NCI-H82 treated with DMSO at 0.1 percent for 48 hours (cell line): Measurements from ENCODE around the gene WNT4.
"Not testable (repeated sequence)": the region's sequence is repeated elsewhere in the genome, so short reads cannot be mapped to it uniquely, and the experiment has no call there.

ENCODE experiments used
- DNase-seq: peaks from one replicate; lab custom pipeline; 2025; ENCODE audit not compliant: unreplicated experiment; lab: John Stamatoyannopoulos, UW

WNT4 gene

DNA sequence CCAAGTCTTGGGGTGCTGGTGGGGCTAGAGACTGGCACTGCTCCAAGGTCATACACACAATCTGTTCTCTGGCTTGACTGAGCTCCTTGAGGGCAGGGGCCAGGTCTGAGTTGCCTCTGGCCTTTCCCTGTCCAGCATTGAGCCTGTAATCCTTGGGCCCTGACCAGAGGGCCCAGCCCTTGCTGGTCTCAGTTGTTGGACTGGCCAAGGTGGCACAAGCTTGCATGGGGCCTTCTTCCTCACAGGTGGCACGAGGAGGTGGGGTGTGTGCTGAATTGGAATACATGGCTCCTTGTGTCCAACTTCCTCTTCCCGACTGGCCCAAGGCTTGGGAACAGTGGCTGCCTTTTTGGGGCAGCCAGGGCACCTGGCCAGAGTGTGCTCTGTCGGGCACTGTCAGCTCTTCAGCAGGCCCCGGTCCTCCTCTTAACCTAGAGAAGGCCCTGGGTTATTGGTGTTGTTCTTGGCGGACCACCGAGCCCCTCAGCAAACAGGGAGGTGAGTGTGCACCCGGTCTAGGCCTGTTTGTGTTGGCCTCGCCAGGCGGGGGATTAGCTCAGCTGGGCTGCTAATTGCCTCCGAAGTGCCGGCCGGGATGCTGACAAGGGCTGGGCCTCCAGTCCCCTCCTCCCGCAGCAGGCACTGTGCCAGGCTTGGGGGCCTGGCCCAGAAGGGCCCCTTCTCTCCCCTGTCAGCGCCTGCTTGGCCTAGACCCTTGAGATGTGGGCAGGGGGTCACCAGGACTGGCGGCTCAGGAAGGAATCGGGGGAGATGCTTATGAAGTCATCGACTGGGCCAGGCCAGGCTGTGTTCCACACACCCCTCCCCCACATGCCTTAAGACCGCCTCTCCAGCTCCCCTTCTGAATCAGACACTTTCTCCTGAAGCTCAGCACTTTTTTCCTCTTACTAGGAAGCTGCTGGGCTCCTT lies 28.5 kb downstream of the WNT4 start:
- DNase-seq: peak; percentile 9

DNA sequence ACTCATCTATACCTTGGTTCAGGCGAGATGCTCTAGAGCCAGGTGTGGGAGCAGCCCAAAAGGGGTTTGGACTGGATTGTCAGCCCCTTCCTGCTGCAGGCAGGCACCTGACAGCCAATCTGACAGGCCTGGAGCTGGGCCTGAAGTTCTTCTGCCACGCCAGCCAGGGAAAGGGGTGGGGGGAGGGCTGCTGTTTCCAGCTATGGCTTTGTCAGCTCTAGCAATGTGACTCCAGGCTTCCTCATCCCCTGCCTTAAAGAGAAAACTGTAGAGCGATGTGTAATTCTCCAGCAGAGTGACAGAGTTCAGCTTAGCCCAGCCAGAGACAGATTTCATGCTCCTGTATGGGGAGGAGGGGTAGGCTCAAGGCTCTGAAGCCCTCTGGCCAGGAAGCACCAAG lies 30.3 kb downstream of the WNT4 start:
- no peak for DNase-seq

DNA sequence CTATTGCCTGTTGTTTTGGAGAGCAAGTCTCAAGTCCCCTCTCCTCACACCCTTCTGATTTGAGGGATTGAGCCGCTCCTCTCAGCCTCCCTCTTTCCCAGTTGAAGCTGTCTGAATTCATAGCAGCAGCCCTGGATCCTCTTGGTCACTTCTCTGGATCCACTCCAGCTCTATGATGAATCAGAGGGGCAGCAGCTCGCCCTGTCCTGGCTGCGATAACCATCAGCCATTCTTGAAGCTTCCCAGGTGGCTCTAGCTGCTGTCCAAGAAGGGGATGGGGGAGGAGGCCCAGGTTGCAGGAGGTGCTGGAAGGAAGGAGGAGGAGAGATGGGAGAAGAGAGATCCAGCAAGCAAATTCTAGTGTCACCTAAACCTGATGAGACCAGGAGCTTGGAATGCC lies 31.3 kb downstream of the WNT4 start:
- DNase-seq: no peak

DNA sequence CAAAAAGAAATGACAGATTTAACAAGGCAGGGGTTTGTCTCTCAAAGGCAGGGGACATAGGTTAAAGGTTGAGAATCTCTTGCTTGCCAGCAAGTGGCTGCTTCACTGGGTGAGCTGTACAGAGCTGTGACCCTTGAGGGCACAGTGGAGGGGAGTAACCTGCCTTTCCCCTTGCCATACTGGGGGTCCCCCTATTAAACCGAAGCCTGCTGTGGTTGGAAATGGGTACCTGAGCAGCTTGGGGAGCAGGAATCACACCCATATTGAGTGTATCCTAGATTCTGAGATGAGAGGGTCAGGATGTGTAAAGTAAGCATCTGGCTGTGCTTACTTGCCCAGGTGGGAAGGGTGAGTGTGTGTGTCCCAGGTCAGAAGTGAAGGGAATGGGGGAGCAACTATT lies 31.8 kb downstream of the WNT4 start:
- no peak for DNase-seq

DNA sequence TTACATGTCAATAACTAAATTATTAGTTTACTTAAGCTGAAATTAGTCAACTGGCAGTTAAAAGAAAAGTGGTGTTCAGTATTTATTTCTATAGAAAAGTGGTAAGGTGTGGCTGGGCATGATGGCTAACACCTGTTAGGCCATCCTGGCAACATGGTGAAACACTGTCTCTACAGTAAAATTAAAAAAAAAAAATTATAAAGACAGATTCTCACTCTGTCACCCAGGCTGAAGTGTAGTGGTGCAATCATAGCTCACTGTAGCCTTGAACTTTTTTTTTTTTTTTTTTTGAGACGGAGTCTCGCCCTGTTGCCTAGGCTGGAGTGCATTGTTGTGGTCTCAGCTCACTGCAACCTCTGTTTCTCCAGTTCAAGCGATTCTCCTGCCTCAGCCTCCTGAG lies 32.9 kb downstream of the WNT4 start:
- DNase-seq: no peak

DNA sequence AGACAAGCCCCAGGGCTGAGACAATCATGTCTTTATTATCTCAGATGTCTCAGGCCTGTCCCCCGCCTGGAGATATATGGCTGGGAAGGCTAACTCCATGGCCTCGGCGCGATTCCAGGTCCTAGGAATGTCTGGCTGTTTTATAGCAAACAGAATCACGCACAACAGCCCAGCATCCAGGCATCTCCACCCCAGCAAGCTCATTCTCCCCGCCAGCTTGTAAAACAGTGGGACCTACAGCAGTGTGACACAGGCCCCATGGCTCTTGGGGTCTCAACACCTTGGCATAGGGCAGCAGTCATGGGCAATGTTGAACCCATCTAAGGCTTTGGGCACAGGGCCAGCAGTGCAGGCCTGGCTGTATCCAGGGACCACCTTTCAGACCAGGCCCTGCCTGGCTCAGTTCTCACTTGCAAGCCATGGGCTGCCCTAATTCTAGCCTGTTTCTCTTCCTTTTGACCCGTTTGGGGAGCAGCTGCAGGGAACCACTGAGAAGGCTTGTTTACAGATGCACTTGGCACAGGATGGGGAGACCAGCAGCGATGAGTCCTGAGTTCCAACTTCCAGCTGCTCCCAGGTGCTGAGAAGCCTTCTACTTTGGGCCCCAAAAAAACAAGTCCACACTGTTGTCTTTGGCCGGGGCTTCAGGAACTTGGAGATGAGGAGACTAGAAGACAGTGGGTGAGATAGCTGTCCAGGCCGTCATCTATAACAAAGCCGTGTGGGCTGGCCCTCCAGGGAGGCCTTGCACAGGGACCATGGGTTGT lies 34.4 kb downstream of the WNT4 start:
- DNase-seq: no peak

DNA sequence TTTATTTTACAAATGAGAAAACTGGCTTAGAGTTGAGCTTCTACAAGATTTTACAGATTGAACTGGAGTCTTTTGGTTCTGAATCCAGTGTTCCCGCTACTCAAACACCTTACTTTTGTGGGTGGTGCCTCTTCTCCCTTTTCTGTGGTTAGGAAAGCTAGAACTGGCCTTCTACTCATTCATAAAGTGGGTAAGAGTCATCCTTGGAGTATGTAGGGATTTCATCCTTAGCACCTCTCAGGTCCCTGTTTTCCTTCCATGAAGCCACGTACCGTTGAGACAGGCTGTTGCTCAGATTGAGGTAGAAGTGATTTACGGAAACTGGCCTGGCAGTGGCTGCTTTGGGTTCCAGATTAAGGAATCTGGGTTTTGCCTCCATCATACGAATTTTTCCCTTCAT lies 35.8 kb downstream of the WNT4 start:
- DNase-seq: no peak

DNA sequence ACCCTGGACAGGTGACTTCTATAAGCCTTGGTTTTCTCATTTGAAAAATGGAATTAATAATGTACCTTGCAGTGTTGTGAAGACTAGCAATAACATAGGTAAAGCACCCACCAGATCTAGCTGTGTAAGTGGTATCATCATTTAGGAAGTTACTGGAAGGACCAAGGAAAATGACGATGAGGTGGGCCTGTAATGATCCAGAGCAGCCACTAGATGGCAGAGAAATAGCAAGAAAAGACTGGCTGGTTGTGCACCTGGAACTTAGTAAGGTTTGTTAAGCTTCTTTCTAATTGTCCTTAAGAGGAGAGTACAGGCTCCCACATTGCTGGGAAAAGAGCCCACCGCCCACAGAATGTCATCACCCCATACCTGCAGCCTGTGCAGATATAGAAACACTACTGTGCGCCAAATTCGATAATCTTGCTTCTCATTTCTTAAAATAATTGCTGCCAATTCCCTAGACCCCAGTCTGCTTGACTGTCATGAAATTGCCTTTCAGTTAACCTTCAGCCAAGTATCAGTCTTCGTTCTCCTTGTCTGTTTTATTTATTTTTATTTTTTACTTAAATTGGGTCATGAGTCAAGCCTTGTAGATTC lies 37.2 kb downstream of the WNT4 start:
- DNase-seq: peak; percentile 64

DNA sequence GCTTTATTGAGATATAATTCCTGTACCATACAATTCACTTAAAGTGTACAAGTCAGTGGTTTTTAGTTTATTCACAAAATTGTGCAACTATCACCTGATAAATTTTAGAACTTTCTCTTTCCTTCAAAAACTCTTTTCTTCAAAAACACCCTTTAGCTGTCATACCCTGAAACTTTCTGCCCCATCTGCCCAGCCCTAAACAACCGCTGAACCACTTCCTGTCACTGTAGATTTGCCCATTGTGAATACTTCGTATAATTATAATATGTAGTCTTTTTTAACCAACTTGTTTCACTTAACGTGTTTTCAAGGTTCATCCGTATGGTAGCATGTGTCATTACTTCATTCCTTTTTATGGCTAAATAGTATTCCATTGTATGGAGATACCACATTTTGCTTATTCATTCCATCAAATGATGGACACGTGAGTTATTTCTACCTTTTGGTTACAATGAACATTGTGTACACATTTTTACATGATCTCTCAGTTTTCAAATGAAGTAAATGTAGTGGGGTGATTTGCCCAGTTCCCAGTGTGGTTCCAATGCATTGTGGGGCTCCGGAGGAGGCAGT lies 37.9 kb downstream of the WNT4 start:
- no peak for DNase-seq

DNA sequence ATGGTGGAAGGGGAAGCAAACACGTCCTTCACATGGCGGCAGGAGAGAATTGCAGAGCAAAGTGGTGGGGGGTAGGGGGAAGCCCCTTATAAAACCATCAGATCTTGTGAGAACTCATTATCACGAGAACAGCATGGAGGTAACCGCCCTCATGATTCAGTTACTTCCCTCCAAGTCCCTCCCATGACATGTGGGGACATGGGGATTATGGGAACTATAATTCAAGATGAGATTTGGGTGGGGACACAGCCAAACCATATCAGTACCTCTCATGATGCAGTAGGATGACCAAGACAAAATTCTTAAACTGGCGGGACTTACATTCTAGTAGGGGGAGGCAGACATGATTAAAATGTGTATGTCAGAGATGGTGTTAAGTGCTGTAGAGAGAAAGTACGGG lies 38.8 kb downstream of the WNT4 start:
- DNase-seq: no peak

DNA sequence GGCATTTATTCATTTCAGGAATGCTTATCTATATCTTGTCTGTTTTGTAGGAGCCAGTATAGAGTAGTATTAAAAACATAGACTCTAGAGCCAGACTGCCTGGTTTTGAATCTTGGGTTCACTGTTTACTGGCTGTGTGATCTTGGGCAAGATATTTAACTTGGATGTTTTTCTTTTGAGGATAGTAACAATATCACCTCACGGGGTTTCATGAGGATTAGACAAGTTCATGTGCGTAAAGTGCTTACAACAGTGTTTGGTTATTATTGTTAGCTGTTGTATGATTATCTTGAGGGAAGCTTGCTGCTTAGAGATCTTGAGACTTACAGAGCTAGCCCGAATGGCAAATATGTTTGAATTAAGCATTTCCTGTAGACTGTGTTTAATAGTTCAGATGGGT lies 40.2 kb downstream of the WNT4 start:
- DNase-seq: no peak

DNA sequence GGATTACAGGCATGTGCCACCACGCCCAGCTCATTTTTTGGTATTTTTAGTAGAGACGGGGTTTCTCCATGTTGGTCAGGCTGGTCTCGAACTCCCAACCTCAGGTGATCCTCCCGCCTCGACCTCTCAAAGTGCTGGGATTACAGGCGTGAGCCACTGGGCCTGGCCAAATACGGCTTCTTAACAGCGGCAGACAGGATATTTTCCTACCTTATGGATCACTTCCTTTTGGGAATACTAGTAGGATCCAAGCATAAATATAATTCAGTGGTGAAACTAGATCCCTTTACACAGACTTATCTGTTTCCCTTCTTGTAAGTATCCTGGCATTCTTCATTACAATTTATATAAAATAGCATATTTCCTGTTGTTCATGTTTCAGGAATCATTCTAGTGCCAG lies 40.9 kb downstream of the WNT4 start:
- DNase-seq: no peak

DNA sequence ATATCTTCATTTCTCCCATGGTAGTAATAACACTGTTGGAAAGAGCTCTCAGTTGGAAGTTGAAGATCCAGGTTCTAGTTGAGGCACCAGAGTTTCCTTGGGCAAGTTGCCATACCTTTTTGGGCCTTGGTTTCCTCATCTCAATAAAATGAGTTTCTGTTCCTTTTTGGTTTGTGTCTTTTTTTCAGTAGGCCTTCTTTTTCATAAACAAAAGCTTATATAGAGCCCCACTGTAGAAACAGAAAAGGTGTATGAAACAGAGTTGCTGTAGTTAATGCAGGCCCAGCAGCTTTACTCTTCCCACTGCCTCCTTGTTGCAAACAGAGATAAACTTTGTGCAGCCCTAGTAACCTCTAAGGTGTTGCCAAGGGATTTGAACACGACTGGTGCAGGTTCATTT lies 41.7 kb downstream of the WNT4 start:
- no peak for DNase-seq

DNA sequence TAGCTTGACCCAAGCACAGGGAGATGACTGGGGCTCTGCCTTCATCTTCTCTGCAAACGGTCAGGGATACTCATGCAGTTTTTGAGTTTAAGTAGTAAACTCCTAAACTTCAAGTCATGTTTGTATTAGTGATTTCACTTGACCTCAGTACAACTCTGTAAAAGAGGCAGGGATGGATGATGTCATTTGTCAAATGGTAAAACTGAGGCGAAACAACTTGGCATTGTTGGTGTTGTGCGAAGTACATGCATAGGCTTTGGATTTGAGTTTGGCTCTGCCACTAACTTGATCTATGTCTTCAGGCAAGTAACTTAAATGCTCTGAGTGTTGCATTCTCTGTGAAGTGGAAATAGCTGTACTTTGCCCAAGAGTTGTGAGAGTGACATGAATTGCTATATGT lies 42.7 kb downstream of the WNT4 start:
- DNase-seq: no peak

DNA sequence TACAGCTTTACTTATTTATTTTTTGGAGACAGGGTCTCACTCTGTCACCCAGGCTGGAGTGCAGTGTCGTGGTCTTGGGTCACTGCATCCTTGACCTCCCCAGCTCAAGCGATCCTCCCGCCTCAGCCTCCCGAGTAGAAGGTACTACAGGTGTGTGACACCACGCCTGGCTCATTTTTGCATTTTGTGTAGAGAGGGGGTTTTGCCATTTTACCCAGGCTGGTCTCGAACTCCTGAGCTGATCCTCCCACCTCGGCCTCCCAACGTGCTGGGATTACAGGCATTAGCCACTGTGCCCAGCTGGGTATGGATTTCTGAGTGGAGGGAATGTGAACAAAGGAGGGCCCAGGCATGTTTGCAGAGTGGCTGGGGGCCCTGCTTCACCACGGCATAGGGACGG lies 44.1 kb downstream of the WNT4 start:
- DNase-seq: no peak

DNA sequence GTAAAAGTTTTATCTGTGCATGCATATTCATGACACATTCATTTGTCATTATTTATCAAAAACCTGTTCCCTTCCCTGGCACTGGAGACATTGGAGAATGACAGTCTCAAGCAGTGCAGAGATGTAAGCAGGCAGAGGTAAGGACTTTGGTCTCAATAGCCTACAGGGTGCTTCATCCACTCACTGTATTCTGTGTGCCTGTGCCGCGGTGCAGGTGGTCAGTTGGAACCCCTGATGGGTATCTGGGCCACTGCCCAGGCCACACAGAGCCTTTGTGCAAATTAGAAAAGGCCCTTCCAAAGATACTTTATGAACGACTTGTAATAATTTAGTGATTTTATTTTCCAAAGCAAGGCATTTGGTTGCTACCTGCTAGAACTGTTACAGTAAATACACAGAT lies 46.4 kb downstream of the WNT4 start:
- no peak for DNase-seq

DNA sequence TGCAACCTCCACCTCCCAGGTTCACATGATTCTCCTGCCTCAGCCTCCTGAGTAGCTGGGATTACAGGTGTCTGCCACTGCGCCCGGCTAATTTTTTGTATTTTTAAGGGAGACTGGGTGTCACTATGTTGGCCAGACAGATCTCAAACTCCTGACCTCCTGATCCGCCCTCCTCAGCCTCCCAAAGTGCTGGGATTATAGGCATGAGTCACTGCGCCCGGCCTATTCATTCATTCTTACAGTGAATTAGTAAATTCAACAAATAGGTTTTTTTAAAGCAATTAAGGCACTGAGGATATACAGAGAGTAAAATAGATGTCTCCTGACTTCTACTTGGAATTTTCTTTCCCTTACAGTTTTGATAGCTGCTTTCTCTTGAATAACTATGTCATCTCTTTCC lies 46.9 kb downstream of the WNT4 start:
- no peak for DNase-seq

DNA sequence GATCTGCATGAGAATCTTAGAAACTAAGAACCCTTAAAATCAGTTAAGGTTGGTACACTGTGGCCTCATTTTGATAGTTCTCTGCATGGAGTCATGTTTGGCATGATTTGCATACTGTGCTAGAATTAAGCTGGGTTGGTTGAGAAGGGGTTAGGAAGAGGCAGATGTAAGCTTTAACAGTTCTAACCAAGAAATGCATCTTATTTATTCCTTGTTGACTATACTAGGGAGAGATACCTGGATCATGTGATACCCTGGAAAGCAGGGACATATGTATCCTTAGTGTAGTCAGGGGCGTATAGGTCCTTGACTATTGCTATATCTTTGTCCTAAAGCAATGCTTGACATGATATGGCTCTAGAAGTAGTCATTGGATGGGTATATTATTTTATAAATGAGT lies 49.4 kb downstream of the WNT4 start:
- no peak for DNase-seq

DNA sequence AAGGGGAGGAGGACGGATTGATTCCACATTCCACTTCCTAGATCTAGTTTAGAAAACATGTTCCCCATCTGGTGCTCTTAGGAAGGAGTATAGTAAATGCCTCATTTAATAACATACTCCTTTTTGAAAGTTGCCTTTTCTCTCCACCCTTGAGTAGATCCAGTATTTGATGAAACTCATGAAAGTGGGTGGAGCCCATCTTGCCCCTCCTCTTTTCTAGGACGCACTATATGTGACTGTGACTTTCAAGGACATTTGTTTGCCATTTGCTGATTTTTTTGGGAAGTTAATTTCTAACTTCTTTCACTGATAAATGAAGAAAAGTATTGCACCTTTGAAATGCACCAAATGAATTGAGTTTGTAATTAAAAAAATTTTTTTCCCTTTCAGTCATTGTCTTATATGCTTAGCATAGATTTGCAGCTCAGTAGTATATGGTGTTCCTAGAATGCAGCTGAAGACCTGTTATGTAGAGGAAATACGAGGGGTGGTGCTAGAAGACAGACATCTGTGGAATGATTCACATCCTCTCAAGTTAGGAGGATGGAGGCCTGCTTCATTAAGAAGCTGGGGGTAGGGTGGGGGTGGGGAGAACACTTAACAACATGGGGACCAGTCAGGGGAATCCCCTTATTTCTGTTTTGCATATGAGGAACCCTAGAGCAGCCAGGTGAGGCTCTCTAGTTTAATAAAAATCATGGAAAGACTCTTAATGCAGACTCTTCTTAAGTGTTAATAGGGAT lies 50.7 kb downstream of the WNT4 start:
- DNase-seq: not testable (repeated sequence)

DNA sequence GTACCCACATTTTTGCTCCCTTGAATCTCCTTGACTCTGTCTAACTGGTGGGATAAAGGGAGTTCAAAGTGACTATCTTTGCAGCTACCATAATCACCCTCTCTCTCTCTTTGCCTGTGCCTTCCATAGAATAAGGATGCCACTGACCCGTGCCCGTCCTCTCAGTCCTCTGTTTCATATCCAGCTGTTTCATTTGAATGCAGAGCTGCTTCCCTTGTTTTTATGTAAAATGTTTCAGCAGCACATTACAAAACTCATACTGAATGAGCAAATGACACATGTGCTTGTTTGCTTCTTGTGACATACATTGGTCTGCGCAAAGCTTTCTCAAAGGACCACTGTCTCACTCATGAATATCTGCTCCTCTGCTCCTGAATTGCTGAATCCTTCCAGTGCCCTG lies 52.0 kb downstream of the WNT4 start:
- no peak for DNase-seq

DNA sequence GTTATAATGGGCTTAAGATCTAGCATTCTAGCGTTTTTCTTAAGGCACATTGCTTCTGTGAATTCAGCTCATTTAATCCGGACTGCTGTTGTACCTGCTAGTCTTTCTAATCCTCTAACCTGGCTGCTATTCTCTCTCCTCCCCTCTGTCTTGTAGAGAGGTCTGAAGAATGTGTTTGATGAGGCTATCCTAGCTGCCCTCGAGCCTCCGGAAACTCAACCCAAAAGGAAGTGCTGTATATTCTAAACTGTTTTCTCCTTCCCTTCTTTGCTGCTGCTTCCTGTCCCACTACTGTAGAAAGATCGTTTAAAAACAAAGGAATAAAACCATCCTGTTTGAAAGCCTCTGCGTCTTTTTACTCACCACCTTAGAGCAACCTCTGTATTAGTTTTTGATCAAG lies 53.1 kb downstream of the WNT4 start:
- DNase-seq: no peak
